Common myeloid progenitor, CD34-positive (primary cell): ENCODE data around the gene CIDEA. TPM values are rescaled to one million over a fixed set of nuclear protein-coding genes. Genes with fewer than 3 reads are reported as not detected.
"Not testable (repeated sequence)": the region's sequence is repeated elsewhere in the genome, so short reads cannot be mapped to it uniquely, and the experiment has no call there.

Source experiments
- CTCF ChIA-PET: fragments of 350-600 bp; sonication (Branson Sonifier 250); formaldehyde crosslinking; loops from one replicate; lab custom pipeline; 2021; ENCODE audit warnings: antibody characterized with exemption; lab: Charles Lee
- POLR2A ChIA-PET: fragments of 350-600 bp; sonication (Branson Sonifier 250); formaldehyde crosslinking; loops from one replicate; lab custom pipeline; 2021; ENCODE audit warnings: antibody characterized with exemption; lab: Charles Lee
- DNase-seq, 3 donors: peaks; one replicate each; pipeline versions ENCODE4 v3.0.0 to v3.0.0-alpha.2; 2013
- H3K27ac ChIP-seq, 2 experiments: 1 replicate in 1 of 2; 2 replicates in 1 of 2; pipeline ENCODE4 v1.7.0; 2013; ENCODE audit warnings: inconsistent platforms in 2 of 2, low read length in 2 of 2, mild to moderate bottlenecking in 2 of 2, low read depth in 1 of 2, moderate library complexity in 1 of 2; ENCODE audit not compliant: severe bottlenecking in 2 of 2, insufficient read depth in 1 of 2, poor library complexity in 1 of 2
- H3K27me3 ChIP-seq, 5 experiments: replicated peaks in 2 of 5; 1 replicate in 3 of 5; 2 replicates in 2 of 5; pipeline versions ENCODE4 v1.6.1 to v1.7.0; 2013; ENCODE audit warnings: low read length in 4 of 5, mild to moderate bottlenecking in 2 of 5, moderate library complexity in 2 of 5, inconsistent platforms in 1 of 5; ENCODE audit not compliant: insufficient read depth in 5 of 5, control insufficient read depth in 4 of 5
- H3K36me3 ChIP-seq, 4 experiments: 1 replicate in 2 of 4; 2 replicates in 2 of 4; pipeline versions ENCODE4 v1.6.1 to v1.7.0; 2013; ENCODE audit warnings: low read length in 3 of 4, control low read depth in 1 of 4, mild to moderate bottlenecking in 1 of 4; ENCODE audit not compliant: control insufficient read depth in 4 of 4, insufficient read depth in 4 of 4
- H3K4me1 ChIP-seq, 4 experiments: 1 replicate in 3 of 4; 2 replicates in 1 of 4; pipeline versions ENCODE4 v1.6.1 to v1.7.1; 2013; ENCODE audit warnings: low read length in 3 of 4, mild to moderate bottlenecking in 3 of 4, control low read depth in 1 of 4, inconsistent platforms in 1 of 4, moderate library complexity in 1 of 4; ENCODE audit not compliant: control insufficient read depth in 4 of 4, insufficient read depth in 4 of 4; ENCODE audit errors: control extremely low read depth in 1 of 4
- H3K4me3 ChIP-seq, 7 experiments: 1 replicate in 4 of 7; 2 replicates in 3 of 7; pipeline versions ENCODE4 v1.5.1 to v1.7.0; 2013; ENCODE audit warnings: mild to moderate bottlenecking in 7 of 7, low read length in 6 of 7, moderate library complexity in 6 of 7, inconsistent platforms in 2 of 7, low read depth in 2 of 7, control low read depth in 1 of 7; ENCODE audit not compliant: insufficient read depth in 4 of 7, control insufficient read depth in 1 of 7; ENCODE audit errors: extremely low read depth in 1 of 7
- H3K9me3 ChIP-seq, 5 experiments: 1 replicate in 4 of 5; 2 replicates in 1 of 5; pipeline versions ENCODE4 v1.6.1 to v1.7.1; 2013; ENCODE audit warnings: low read length in 4 of 5, mild to moderate bottlenecking in 2 of 5, inconsistent platforms in 1 of 5, low read depth in 1 of 5, moderate library complexity in 1 of 5; ENCODE audit not compliant: control insufficient read depth in 4 of 5, insufficient read depth in 2 of 5; ENCODE audit errors: control extremely low read depth in 1 of 5
- WGBS: methylation state at CpG from one replicate; pipeline ENCODE4 v1.1.5; 2013; ENCODE audit not compliant: insufficient coverage; 5-methylcytosine and 5-hydroxymethylcytosine counted together
- polyA plus RNA-seq: library from polyadenylated mRNA; unstranded; fragments of 120-200 nt; gene quantifications from one replicate; pipeline ENCODE4 v1.2.1, GENCODE V29; 2013

CIDEA gene
- polyA plus RNA-seq, result not detected

DNA sequence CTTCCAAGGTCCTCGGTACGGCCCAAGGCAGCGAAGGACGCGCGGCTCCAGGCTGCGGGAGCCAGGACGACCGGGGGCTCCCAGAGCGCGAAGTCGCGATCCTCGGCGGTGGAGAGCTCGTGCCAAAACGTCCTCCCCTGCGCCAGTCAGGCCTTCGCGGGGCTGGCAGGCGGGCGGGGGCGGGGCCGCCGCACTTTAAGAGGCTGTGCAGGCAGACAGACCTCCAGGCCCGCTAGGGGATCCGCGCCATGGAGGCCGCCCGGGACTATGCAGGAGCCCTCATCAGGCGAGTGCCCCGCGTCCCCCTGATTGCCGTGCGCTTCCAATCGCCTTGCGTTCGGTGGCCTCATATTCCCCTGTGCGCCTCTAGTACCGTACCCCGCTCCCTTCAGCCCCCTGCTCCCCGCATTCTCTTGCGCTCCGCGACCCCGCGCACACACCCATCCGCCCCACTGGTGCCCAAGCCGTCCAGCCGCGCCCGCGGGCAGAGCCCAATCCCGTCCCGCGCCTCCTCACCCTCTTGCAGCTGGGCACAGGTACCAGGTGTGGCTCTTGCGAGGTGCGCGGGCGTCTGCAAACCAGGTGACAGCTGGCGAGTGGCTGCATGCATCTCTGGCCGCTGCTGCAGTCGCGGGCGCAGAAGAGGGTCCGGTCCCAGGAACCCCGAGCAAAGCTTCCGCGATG is at the start of gene CIDEA:
Gene CIDEA, plus strand, starts transcription at position 226 of the 684 bp plus-strand sequence. Its CDS starts 23 bp downstream, at position 249.
- H3K36me3 ChIP-seq, result no peaks in the 10 kb centered on the region
- no peaks in the 10 kb centered on the region for H3K9me3 ChIP-seq
- CTCF ChIA-PET, result interaction anchor here (1.1 to 1.5 kb wide), 2 partner anchors 12 to 17 kb away, joined by 4 read pairs; no protein-coding TSS in a partner anchor
- peaks cover 2 to 64% (median 36%) of the 10 kb centered on the region in 5 experiments for H3K27me3 ChIP-seq
- peak; percentile 18 to 70 (median 55) for DNase-seq
- H3K27ac ChIP-seq, result no peak within 1 kb of the TSS
- POLR2A ChIA-PET, result no interaction called here
- WGBS, result 5% methylated on average over 62 of the region's 69 CpGs
- H3K4me1 ChIP-seq, result peaks cover 0 to 17% (median 13%) of the 10 kb centered on the region in 4 experiments
- H3K4me3 ChIP-seq, result peak within 1 kb of the TSS in 5 of 7 experiments; percentile 25 to 69 (median 51)

DNA sequence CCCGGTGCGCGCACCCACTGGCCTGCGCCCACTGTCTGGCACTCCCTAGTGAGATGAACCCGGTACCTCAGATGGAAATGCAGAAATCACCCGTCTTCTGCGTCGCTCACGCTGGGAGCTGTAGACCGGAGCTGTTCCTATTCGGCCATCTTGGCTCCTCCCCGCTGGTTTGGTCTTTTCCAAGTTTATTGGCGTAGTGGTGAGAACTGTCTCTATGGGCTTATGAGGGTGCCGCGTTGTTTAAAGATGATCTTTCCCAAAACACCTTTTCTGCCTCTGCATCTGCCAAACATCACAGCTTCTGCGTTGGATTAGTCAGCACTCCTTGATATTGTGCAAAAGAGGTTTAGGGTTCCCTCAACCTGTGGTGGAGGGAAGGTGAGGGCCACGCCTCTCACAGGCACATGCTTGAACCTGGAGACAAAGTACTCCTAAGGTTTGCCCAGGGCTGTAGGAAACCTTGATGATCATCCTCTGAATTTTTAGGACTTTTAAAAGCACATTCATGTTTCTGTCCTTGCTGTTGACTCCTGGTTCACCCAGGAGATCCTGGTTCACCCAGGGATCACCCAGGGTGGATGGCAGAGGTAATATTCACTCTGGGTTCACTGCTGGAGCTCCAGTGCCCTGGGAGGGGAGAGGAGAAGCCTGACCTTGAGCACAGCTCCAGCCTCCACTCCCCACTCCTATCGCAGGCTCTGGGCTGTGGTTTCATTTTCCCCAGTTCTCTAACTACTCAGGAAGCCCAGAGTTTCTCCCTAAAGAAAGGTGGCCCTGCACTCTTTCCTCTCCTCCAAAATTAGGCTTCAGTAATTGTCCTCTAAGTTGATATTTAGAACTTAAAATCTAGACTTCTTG is 45.6 kb upstream of the CIDEA start:
- H3K9me3 ChIP-seq, POLR2A ChIA-PET, DNase-seq, H3K4me3 ChIP-seq, H3K36me3 ChIP-seq, H3K27ac ChIP-seq, H3K4me1 ChIP-seq, CTCF ChIA-PET, H3K27me3 ChIP-seq: not testable (repeated sequence)
- 60% methylated on average over 1 of the region's 18 CpGs for WGBS

DNA sequence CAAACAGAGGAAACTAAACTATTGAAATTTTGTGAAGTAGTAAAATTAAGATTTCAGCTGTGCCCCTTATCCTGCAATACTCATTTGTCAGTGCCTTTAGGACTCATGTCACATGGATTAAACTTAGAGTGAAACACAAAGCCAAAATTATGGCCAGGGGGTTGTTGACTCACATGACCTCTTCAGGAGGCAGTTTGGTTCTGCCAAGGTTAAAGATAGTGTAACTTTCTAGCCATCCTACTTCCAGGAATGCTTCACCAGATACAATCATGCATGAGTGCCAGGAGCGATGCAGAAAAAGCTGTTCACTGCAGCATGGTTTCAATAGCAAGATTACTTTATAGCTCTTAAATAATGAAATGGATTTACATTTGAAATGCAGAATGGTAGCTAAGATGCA is 41.9 kb upstream of the CIDEA start:
- POLR2A ChIA-PET, H3K36me3 ChIP-seq, H3K4me1 ChIP-seq, H3K4me3 ChIP-seq, H3K27me3 ChIP-seq, DNase-seq, CTCF ChIA-PET, H3K9me3 ChIP-seq, H3K27ac ChIP-seq: not testable (repeated sequence)
- WGBS, result no CpG with 5 or more reads among the region's 1 CpG

DNA sequence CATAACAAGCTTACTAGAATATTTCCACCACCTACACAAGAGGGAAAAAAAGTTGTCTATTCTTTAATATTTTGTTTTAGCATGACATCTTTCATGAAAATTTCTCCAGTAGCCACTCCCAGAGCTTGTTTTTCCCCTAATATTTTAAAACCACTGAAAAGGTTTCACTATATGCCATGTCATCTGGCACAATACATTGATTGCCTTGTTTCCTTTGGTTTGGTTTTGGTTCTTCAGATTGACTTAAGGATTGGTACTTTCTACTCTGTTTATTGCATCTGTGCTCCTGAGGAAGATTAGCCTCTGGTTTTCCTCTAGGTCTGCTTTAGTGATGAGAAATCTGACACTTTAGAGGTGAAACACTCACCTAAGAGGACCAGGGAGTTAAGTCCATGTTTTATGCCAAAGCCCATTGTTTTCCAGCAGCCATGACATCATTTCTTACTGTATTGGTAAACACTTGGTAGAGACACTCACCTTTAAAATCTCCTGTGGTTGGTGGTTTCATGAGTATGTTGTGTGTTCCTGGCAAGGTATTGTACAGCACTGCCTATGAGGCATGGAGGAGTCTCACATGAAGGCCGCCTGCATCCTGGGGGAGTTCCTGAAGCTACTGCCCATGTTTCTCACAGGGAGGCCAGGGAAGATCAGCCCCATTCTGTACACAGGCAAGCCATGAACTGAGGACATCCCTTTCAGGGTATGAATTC is 39.7 kb upstream of the CIDEA start:
- H3K27ac ChIP-seq, DNase-seq, POLR2A ChIA-PET, H3K4me3 ChIP-seq, H3K27me3 ChIP-seq, CTCF ChIA-PET, H3K36me3 ChIP-seq, H3K4me1 ChIP-seq, H3K9me3 ChIP-seq: not testable (repeated sequence)
- 100% methylated on average over 1 of the region's 1 CpG for WGBS

GRCh38 chr18:12216471-12216870 is 37.7 kb upstream of the CIDEA start:
- POLR2A ChIA-PET, CTCF ChIA-PET, H3K27ac ChIP-seq, H3K27me3 ChIP-seq, H3K9me3 ChIP-seq, H3K4me1 ChIP-seq, H3K4me3 ChIP-seq, DNase-seq, H3K36me3 ChIP-seq: not testable (repeated sequence)
- WGBS, result no CpG with 5 or more reads among the region's 4 CpGs

- POLR2A ChIA-PET, DNase-seq: not testable (repeated sequence)
- WGBS, result no CpG with 5 or more reads among the region's 6 CpGs
These were observed 35.6 kb upstream of the CIDEA start for GRCh38 chr18:12218603-12219002.

More at GRCh38 chr18:12218603-12219002, 35.6 kb upstream of the CIDEA start:
- H3K36me3 ChIP-seq, H3K27me3 ChIP-seq, H3K4me3 ChIP-seq, H3K27ac ChIP-seq, CTCF ChIA-PET, H3K9me3 ChIP-seq, H3K4me1 ChIP-seq: not testable (repeated sequence)
